ENCODE measurements around the gene CBLB.
A peak's percentile ranks its signal among the peaks of the same experiment; 100 is the strongest.

Gene CBLB

DNA sequence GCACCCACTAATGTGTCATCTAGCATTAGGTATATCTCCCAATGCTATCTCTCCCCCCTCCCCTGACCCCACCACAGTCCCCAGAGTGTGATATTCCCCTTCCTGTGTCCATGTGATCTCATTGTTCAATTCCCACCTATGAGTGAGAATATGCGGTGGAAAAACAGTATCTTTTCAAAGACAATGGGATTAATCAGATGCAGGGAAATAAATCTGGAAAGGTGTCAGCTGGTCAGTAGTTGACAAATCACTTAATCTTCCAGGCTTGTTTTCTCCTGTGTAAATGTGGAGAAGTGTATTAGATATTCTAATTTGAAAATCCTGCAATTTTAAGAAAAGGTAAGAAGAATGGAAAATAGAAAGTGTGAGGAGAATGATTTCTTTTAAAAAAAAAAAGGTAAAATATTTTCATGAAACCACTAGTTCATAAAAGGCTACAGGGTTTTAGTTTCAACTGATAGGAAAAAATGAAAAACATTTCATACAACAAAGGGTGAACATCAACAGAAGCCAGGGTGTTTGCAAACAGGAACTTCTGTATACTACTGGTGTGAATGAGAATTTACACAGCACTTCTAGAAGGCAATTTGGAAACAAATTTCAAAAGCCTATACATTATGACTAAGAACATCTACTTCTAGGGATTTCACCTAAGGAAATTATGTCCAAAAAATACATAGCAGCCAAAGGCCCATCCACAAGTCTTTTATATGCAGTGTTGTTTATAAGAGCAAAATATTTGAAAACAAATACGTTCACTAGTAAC lies 113.5 kb downstream of the CBLB start:
- Histone ChIP-seq H3K9ac (ENCODE audit: low read depth, low read length) (no peak overlapping the region), H3K4me1 (ENCODE audit: control insufficient read depth, insufficient read depth, low read length) (peaks cover 5% of the 10 kb centered on the region; the same call in 1 of the 2 replicates), H3K4me3 (ENCODE audit: low read depth, low read length) (no peak overlapping the region), H3K36me3 (ENCODE audit: control insufficient read depth, insufficient read depth, low read length) (peaks cover 11% of the 10 kb centered on the region), H3K27ac (ENCODE audit: low read depth, low read length) (no peak overlapping the region), H3K27me3 (ENCODE audit: control insufficient read depth, insufficient read depth, low read length) (no peaks in the 10 kb centered on the region), H3K9me3 (ENCODE audit: control insufficient read depth, insufficient read depth, low read length) (peaks cover 7% of the 10 kb centered on the region)

- Histone ChIP-seq H3K27ac (ENCODE audit: low read depth, low read length) (no peak overlapping the region), H3K4me1 (ENCODE audit: control insufficient read depth, insufficient read depth, low read length) (peaks cover 5% of the 10 kb centered on the region; the same call in 1 of the 2 replicates), H3K9ac (ENCODE audit: low read depth, low read length) (no peak overlapping the region)
Measured at GRCh38 chr3:105752791-105753415, 115.9 kb downstream of the CBLB start.

DNA sequence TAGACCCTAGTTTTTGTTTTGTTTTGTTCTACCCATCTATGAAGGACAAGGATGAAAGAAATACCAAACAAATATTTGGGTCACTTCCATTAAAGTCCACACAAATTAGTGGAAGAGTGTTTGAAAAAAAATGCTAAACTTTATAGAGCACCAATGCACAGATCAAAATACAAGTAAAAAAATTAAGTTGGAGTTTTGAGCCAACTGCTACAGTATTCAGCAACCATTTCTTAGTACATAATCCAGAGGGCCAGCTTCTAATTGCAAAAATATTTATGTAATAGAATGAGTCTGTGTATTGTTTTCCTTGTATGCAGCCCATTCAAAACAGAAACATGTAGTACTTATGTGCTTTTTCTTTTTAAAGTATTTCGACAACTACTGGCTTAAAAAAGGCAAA lies 121.1 kb downstream of the CBLB start:
- Histone ChIP-seq H3K4me1 (ENCODE audit: control insufficient read depth, insufficient read depth, low read length) (peaks cover 12% of the 10 kb centered on the region), H3K27ac (ENCODE audit: low read depth, low read length) (no peak overlapping the region), H3K9ac (ENCODE audit: low read depth, low read length) (no peak overlapping the region), H3K9me3 (ENCODE audit: control insufficient read depth, insufficient read depth, low read length) (no peaks in the 10 kb centered on the region), H3K27me3 (ENCODE audit: control insufficient read depth, insufficient read depth, low read length) (no peaks in the 10 kb centered on the region), H3K4me3 (ENCODE audit: low read depth, low read length) (no peak overlapping the region), H3K36me3 (ENCODE audit: control insufficient read depth, insufficient read depth, low read length) (peaks cover 10% of the 10 kb centered on the region)

More at GRCh38 chr3:105752791-105753415, 115.9 kb downstream of the CBLB start:
- no peak overlapping the region for H3K4me3 ChIP-seq (ENCODE audit: low read depth, low read length)
- no peaks in the 10 kb centered on the region for H3K36me3 ChIP-seq (ENCODE audit: control insufficient read depth, insufficient read depth, low read length)
- H3K9me3 ChIP-seq (ENCODE audit: control insufficient read depth, insufficient read depth, low read length), result no peaks in the 10 kb centered on the region
- H3K27me3 ChIP-seq (ENCODE audit: control insufficient read depth, insufficient read depth, low read length), result no peaks in the 10 kb centered on the region

- H3K27ac ChIP-seq (ENCODE audit: low read depth, low read length), result no peak overlapping the region
Measured at GRCh38 chr3:105747060-105747541, 121.7 kb downstream of the CBLB start.

DNA sequence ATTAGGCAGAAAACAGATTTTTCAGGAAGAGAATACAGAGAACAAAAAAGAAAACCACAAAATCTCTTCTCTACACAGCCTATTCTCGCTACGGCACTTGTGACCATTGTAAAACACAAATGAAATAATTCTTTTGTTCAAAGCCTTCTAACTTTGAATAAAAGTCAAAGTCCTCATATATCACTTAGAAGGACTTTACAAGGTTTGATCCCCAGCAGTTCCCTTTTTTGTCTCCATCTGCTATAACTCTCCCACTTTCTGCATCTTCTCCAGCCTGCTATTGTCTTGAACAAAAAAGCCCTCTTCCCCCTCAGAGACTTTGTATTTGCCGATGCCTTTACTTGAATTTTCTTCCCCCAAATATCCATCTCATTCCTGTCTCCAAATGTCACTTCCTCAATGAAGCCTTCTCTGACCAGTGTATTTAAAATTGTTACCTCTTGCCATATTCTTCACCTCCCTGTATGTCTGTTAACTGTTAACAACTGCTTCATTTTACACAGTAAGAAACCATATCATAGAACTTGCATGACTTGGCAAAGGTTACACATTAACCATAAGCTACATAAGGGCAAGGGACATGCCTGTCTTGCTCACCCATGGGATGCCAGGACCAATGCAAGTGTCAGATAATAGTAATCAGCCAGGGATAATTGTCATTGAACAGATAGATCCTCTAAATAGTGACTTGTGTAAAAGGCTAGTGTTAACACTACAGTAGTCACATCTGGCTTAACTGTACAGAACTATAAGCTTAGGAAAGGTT lies 122.4 kb downstream of the CBLB start:
- H3K4me1 ChIP-seq (ENCODE audit: control insufficient read depth, insufficient read depth, low read length), result peaks cover 12% of the 10 kb centered on the region
- H3K9ac ChIP-seq (ENCODE audit: low read depth, low read length), result no peak overlapping the region; the same call in 1 of the 2 replicates
- H3K27ac ChIP-seq (ENCODE audit: low read depth, low read length), result peak overlapping the region; percentile 12
- no peak overlapping the region for H3K4me3 ChIP-seq (ENCODE audit: low read depth, low read length)
- H3K27me3 ChIP-seq (ENCODE audit: control insufficient read depth, insufficient read depth, low read length), result no peaks in the 10 kb centered on the region
- no peaks in the 10 kb centered on the region for H3K9me3 ChIP-seq (ENCODE audit: control insufficient read depth, insufficient read depth, low read length)
- peaks cover 10% of the 10 kb centered on the region for H3K36me3 ChIP-seq (ENCODE audit: control insufficient read depth, insufficient read depth, low read length)

More at GRCh38 chr3:105747060-105747541, 121.7 kb downstream of the CBLB start:
- no peaks in the 10 kb centered on the region for H3K9me3 ChIP-seq (ENCODE audit: control insufficient read depth, insufficient read depth, low read length)
- no peak overlapping the region for H3K4me3 ChIP-seq (ENCODE audit: low read depth, low read length)
- H3K36me3 ChIP-seq (ENCODE audit: control insufficient read depth, insufficient read depth, low read length), result peaks cover 10% of the 10 kb centered on the region
- H3K27me3 ChIP-seq (ENCODE audit: control insufficient read depth, insufficient read depth, low read length), result no peaks in the 10 kb centered on the region
- H3K9ac ChIP-seq (ENCODE audit: low read depth, low read length), result no peak overlapping the region
- H3K4me1 ChIP-seq (ENCODE audit: control insufficient read depth, insufficient read depth, low read length), result peaks cover 12% of the 10 kb centered on the region

DNA sequence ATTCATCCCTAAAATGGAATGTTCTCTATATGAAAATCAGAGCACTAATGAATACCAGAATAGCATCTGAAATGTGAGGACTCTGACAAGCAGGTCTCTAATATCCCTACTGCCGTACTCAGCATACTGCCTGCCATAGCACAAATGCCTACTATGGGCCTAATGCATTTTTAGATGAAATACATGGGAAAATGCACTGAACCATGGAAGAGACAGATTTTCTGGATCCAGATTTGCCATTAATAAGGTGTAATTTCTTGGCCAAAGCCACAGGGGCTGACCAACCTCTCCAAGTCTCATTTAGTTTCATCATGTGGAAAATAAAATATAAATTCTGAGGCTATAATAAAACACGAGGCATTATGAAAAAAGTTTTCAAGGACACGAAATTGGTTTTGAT lies 123.8 kb downstream of the CBLB start:
- no peak overlapping the region for H3K9ac ChIP-seq (ENCODE audit: low read depth, low read length)
- H3K9me3 ChIP-seq (ENCODE audit: control insufficient read depth, insufficient read depth, low read length), result no peaks in the 10 kb centered on the region
- no peak overlapping the region for H3K27ac ChIP-seq (ENCODE audit: low read depth, low read length)
- no peaks in the 10 kb centered on the region for H3K27me3 ChIP-seq (ENCODE audit: control insufficient read depth, insufficient read depth, low read length)
- H3K4me1 ChIP-seq (ENCODE audit: control insufficient read depth, insufficient read depth, low read length), result peaks cover 12% of the 10 kb centered on the region
- no peak overlapping the region for H3K4me3 ChIP-seq (ENCODE audit: low read depth, low read length)
- peaks cover 14% of the 10 kb centered on the region for H3K36me3 ChIP-seq (ENCODE audit: control insufficient read depth, insufficient read depth, low read length)

- H3K4me3 ChIP-seq (ENCODE audit: low read depth, low read length), result no peak overlapping the region
- no peak overlapping the region for H3K9ac ChIP-seq (ENCODE audit: low read depth, low read length)
- H3K36me3 ChIP-seq (ENCODE audit: control insufficient read depth, insufficient read depth, low read length), result peaks cover 14% of the 10 kb centered on the region
- H3K9me3 ChIP-seq (ENCODE audit: control insufficient read depth, insufficient read depth, low read length), result no peaks in the 10 kb centered on the region
- no peaks in the 10 kb centered on the region for H3K27me3 ChIP-seq (ENCODE audit: control insufficient read depth, insufficient read depth, low read length)
- H3K4me1 ChIP-seq (ENCODE audit: control insufficient read depth, insufficient read depth, low read length), result peaks cover 12% of the 10 kb centered on the region
- no peak overlapping the region for H3K27ac ChIP-seq (ENCODE audit: low read depth, low read length)
Measured at GRCh38 chr3:105744202-105744601, 124.6 kb downstream of the CBLB start.

DNA sequence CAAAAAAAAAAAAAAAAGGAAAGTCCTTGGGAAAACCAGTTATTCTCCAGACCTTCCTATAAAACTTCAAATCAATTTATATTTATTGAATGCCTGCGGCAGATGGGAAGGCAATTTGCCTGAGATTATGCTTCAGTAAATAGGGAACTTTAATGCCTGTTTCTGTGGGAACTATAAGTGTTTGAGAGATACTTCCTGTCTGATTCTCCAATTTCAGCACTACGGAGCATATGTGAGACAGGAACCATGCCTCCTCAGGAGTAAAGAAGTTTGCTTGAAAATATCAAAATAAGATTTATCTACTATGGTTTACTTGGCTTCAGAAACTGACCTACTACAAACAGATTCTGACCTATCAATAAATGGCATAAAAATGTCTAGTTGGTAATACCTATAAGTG lies 135.5 kb downstream of the CBLB start:
- no peaks in the 10 kb centered on the region for H3K27me3 ChIP-seq (ENCODE audit: control insufficient read depth, insufficient read depth, low read length)

DNA sequence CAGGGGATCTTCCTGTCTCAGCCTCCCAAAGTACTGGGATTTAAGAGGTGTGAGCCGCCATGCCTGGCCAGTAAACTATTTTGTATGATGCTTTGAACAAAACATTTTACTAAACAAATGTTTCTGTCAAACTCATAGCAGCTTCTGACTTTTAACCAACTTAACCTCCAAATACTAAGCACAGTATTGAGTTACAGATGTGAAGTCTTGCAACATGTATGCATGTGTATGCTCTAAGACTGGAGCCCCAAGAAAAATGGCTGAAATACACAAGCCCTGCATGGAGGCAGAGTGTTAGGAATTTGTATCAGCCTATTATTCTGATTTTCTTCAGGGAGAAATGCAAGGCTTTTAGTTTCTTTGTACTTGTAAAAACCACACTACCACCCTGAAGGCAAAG lies 137.1 kb downstream of the CBLB start:
- peaks cover 3% of the 10 kb centered on the region for H3K36me3 ChIP-seq (ENCODE audit: control insufficient read depth, insufficient read depth, low read length)
- H3K4me3 ChIP-seq (ENCODE audit: low read depth, low read length), result no peak overlapping the region
- no peak overlapping the region for H3K27ac ChIP-seq (ENCODE audit: low read depth, low read length)
- H3K9ac ChIP-seq (ENCODE audit: low read depth, low read length), result no peak overlapping the region
- H3K4me1 ChIP-seq (ENCODE audit: control insufficient read depth, insufficient read depth, low read length), result no peaks in the 10 kb centered on the region
- no peaks in the 10 kb centered on the region for H3K9me3 ChIP-seq (ENCODE audit: control insufficient read depth, insufficient read depth, low read length)
- H3K27me3 ChIP-seq (ENCODE audit: control insufficient read depth, insufficient read depth, low read length), result no peaks in the 10 kb centered on the region

More for the DNA sequence above, 135.5 kb downstream of the CBLB start:
- H3K4me3 ChIP-seq (ENCODE audit: low read depth, low read length), result no peak overlapping the region
- H3K36me3 ChIP-seq (ENCODE audit: control insufficient read depth, insufficient read depth, low read length), result peaks cover 3% of the 10 kb centered on the region
- no peaks in the 10 kb centered on the region for H3K9me3 ChIP-seq (ENCODE audit: control insufficient read depth, insufficient read depth, low read length)
- H3K27ac ChIP-seq (ENCODE audit: low read depth, low read length), result no peak overlapping the region
- no peak overlapping the region for H3K9ac ChIP-seq (ENCODE audit: low read depth, low read length)
- no peaks in the 10 kb centered on the region for H3K4me1 ChIP-seq (ENCODE audit: control insufficient read depth, insufficient read depth, low read length)

GRCh38 chr3:105730801-105731354 lies 137.9 kb downstream of the CBLB start:
- no peaks in the 10 kb centered on the region for H3K9me3 ChIP-seq (ENCODE audit: control insufficient read depth, insufficient read depth, low read length)
- no peak overlapping the region for H3K27ac ChIP-seq (ENCODE audit: low read depth, low read length)
- no peak overlapping the region for H3K9ac ChIP-seq (ENCODE audit: low read depth, low read length)
- no peaks in the 10 kb centered on the region for H3K27me3 ChIP-seq (ENCODE audit: control insufficient read depth, insufficient read depth, low read length)
- peaks cover 3% of the 10 kb centered on the region for H3K36me3 ChIP-seq (ENCODE audit: control insufficient read depth, insufficient read depth, low read length)
- H3K4me3 ChIP-seq (ENCODE audit: low read depth, low read length), result no peak overlapping the region
- H3K4me1 ChIP-seq (ENCODE audit: control insufficient read depth, insufficient read depth, low read length), result no peaks in the 10 kb centered on the region

Data from HUES48 (cell line).